HG02938 (cell line): ENCODE data around the gene TKTL2.
"Not testable (repeated sequence)": the region's sequence is repeated elsewhere in the genome, so short reads cannot be mapped to it uniquely, and the experiment has no call there.

Source experiments
- ATAC-seq: cut with Tn5 transposase; IDR thresholded peaks from one replicate; pipeline ENCODE4 v1.9.1; 2021; ENCODE audit warnings: mild to moderate bottlenecking, moderate library complexity; ENCODE audit not compliant: unreplicated experiment

The TKTL2 gene

GRCh38 chr4:163447481-163447880 is 26.1 kb downstream of the TKTL2 start:
- ATAC-seq: no peak

GRCh38 chr4:163447023-163447422 is 26.5 kb downstream of the TKTL2 start:
- ATAC-seq: not testable (repeated sequence)

- ATAC-seq: no peak
Measured at GRCh38 chr4:163440040-163440439, 33.5 kb downstream of the TKTL2 start.
